LNCAP (cell line): ENCODE measurements around the gene ARHGEF16.
A peak's percentile ranks its signal among the peaks of the same experiment; 100 is the strongest.

Experiments
- TF ChIP-seq, protein P1 (sequence below): fragments of 450-650 bp; IDR thresholded peaks from 2 replicates; pipeline ENCODE4 v1.5.1; 2017; ENCODE audit warnings: mild to moderate bottlenecking

ARHGEF16 gene

DNA sequence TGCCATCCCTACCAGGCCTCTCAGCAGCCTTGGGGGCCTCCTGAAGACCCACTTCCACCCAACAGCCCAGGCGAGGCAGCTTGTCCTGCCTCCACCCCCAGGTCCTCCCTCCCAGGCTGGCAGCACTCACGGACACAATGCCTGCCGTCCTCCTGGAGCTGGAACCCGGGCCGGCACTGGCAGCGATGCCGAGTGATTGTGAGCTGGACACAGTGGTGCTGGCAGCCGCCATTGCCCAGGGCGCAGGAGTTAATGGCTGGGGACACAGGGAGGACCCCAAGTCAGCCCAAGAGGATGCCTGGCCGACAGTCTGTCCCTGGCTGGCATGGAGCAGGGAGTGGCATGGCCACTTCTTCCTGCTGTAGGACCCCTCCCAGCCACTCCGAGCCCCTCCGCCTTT, 60.8 kb downstream of the ARHGEF16 start:
- TF ChIP-seq, protein P1, sequence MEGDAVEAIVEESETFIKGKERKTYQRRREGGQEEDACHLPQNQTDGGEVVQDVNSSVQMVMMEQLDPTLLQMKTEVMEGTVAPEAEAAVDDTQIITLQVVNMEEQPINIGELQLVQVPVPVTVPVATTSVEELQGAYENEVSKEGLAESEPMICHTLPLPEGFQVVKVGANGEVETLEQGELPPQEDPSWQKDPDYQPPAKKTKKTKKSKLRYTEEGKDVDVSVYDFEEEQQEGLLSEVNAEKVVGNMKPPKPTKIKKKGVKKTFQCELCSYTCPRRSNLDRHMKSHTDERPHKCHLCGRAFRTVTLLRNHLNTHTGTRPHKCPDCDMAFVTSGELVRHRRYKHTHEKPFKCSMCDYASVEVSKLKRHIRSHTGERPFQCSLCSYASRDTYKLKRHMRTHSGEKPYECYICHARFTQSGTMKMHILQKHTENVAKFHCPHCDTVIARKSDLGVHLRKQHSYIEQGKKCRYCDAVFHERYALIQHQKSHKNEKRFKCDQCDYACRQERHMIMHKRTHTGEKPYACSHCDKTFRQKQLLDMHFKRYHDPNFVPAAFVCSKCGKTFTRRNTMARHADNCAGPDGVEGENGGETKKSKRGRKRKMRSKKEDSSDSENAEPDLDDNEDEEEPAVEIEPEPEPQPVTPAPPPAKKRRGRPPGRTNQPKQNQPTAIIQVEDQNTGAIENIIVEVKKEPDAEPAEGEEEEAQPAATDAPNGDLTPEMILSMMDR: no peak

DNA sequence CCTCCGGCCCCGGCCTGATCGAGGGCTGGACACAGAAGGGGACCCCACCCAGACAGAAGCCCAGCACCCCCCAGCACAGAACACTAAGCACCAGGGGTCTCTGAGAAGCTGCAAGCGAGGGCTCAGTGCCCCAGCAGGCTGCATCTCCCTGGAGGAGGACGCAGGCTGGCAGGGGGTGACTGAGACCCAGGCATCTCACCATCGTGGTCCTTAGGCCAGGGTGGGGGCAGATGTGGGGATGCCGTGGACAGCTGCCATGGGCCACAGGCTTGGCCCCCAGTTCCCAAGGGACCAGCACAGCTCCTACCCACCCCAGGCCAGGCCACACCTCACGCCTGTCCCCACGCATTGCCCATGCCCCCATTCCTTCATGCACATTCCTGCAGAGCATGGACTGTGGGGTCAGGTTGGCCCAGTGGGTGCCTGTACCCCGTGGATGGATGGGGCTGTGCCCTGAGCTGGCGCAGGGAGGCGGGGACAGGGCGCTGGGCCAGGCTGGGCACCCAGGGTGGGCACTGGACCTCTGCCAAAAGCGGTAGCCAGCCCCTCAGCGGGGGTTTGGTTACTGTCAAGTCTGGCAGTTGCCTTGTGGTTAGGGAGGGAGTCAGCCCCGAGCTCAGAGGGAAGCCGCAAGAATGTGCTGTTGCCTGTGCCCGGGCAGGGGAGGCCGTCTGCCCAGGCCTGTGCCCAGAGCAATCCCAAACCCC, 61.5 kb downstream of the ARHGEF16 start:
- TF ChIP-seq, protein P1: no peak

DNA sequence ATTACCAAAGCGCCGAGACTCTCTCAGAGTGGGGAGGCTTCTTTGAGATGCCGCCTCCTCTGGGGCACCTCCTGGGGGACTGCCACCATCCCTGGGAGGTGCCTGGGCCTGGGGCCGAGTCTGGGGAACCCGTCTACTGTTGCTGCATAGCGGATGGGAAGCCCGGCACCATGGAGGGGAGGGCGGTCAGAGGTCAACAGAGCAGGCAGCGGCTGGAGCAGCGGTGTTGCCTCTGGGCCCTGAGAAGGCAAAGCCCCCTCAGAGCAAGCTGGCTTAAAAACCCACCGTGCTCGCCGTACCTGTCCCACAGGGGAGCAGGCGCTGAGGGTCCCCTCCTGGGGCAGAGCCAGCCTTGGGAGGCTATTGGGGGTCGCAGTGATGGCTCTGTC, 62.0 kb downstream of the ARHGEF16 start:
- TF ChIP-seq, protein P1: no peak

DNA sequence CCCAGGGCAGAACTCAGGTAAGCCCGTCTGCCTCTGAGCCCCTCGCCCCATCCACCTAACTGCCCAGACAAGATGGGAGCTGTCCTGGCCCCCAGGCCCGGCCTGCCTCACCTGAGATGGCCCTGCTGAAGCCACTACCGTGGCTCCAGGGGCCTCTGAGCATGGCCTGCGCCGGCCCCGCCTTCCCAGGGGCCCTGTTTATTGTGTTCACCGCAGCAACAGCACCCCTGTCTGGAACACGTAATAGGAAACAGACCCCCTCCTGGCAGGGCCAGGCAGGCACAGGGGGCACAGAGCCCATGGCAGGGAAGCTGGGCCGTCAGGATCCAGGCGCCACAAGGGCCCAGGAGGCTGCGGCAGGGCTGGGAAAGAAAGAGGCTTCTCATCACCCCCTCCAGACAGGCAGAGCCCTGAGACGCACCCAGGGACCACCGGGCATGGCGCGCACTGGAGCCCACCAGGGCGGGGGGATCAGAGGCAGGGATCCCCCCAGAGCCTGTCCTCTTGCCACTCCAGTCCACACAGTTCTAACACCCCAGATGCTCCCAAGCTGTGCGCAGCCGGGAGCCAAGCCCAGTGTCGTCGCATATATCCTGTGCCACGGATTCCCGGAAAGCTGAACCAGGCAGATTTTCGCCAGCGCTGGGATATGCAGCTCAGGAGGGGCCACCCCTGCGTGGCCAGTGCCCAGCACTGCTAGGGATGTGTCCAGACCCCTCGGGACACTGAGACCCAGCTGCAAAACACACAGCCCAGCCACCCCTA, 62.6 kb downstream of the ARHGEF16 start:
- TF ChIP-seq, protein P1: no peak

DNA sequence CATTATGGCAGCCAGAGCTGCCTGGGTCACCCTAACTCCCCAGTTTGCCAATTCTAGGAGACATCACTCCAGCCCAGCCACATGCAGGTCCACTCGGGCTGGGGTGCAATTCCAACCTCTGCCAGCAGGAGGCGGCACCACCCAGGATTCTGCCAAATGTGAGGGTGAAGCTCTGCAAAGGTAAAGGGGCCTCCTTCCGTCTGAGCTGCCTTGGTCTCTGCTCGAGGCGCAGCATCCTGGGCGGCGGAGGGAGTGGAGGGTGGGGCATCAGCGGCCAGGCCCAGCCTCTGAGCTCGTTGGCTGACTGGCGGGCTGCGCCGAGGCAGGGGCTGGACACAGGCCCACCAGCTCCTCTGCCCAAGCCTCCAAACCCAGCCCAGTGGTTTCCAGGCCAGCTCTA, 63.8 kb downstream of the ARHGEF16 start:
- TF ChIP-seq, protein P1: peak; percentile 93

DNA sequence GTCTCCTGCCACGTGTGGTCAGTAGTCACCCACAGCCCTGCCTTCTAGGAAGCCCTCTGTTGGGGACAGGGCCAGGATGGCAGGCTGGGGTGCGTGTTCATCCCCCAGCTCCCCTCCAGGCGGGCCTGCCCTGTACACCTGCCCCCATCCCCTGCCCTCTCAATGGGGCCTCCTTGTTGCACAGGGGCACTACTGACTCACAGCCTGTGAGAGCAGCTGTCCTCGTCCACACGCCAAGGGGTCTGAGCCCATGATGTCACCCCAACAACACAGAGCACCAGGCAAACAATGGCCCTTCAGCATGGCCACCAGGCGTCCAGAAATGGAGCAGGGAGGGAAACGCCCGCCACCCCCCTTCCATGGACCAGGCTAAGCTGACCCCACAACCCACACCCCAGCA, 64.3 kb downstream of the ARHGEF16 start:
- TF ChIP-seq, protein P1: no peak

DNA sequence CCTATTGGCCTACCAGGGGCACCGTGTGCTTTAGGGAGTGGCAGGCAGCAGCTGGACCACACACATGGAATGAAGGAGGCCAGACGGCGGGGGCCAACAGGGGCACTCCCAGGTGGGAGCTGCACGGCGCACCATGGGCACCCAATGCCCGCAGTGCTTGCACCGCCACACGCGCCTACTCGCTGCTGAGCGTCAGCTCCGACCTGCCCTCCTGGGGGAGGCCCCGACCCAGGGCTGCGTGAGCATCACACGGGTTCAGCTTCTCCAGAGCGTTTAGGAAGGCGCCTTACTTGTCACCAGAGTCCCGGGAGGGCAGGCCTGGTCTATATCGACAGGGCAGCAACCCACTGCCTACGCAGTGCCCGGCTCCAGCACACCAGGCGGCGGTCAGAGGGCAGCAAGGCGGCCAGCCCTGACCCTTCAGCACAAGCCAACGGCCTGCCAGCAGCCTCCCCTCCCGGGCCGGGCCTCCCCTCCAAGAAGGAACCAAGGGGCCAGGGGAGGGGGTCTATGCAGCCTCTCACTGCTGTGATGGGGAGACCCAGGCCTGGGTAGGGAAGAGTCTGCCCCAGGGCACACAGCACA, 64.9 kb downstream of the ARHGEF16 start:
- TF ChIP-seq, protein P1: no peak
